ENCODE measurements around the gene PPP1R12A. TPM values are rescaled to one million over a fixed set of nuclear protein-coding genes. Genes with fewer than 3 reads are reported as not detected.

The PPP1R12A gene
- total RNA-seq, 2 experiments from 2014 or later: 65.6 to 76.4 TPM

- Histone ChIP-seq H3K9me3 (ENCODE audit: control insufficient read depth in 1 of 2, insufficient read depth in 1 of 2, low read length in 2 of 2) (no peaks in the 10 kb centered on the region), H3K27ac (ENCODE audit: low read depth in 1 of 2, low read length in 2 of 2) (no peak overlapping the region), H3K4me3 (ENCODE audit: low read length) (no peak overlapping the region), H3K4me1 (ENCODE audit: insufficient read depth, low read length) (peaks cover 6% of the 10 kb centered on the region), H3K27me3 (ENCODE audit: control insufficient read depth in 1 of 2, insufficient read depth in 2 of 2, low read length in 2 of 2) (no peaks in the 10 kb centered on the region), H3K36me3 (ENCODE audit: insufficient read depth, low read length) (peaks cover 28% of the 10 kb centered on the region)
- CTCF ChIA-PET: no interaction called here
- Mint-ChIP-seq H3K27me3 (no peaks in the 10 kb centered on the region), H3K4me3 (no peak overlapping the region), H3K4me1 (ENCODE audit: low read depth) (peaks cover 64% of the 10 kb centered on the region), H3K36me3 (ENCODE audit: low read depth) (peaks cover 77% of the 10 kb centered on the region), H3K9me3 (no peaks in the 10 kb centered on the region), H3K27ac (no peak overlapping the region)
- TF ChIP-seq CTCF (IDR thresholded peaks at IDR 0.05): no peak
- DNase-seq: no peak
- no peak for ATAC-seq (ENCODE audit: poor library complexity)
- POLR2A ChIA-PET: no interaction called here
- intact Hi-C loops (cut with DNase I, micrococcal nuclease): no loop called here
Measured at GRCh38 chr12:79828924-79829323, 106.0 kb downstream of the PPP1R12A start.

GRCh38 chr12:79827484-79827883 is 107.4 kb downstream of the PPP1R12A start:
- Mint-ChIP-seq H3K27ac (no peak overlapping the region), H3K36me3 (ENCODE audit: low read depth) (peaks cover 68% of the 10 kb centered on the region), H3K27me3 (no peaks in the 10 kb centered on the region), H3K9me3 (no peaks in the 10 kb centered on the region), H3K4me3 (no peak overlapping the region), H3K4me1 (ENCODE audit: low read depth) (peaks cover 50% of the 10 kb centered on the region)
- Histone ChIP-seq H3K27ac (ENCODE audit: low read depth in 1 of 2, low read length in 2 of 2) (no peak overlapping the region), H3K9me3 (ENCODE audit: control insufficient read depth in 1 of 2, insufficient read depth in 1 of 2, low read length in 2 of 2) (no peaks in the 10 kb centered on the region), H3K27me3 (ENCODE audit: control insufficient read depth in 1 of 2, insufficient read depth in 2 of 2, low read length in 2 of 2) (no peaks in the 10 kb centered on the region), H3K36me3 (ENCODE audit: insufficient read depth, low read length) (peaks cover 28% of the 10 kb centered on the region), H3K4me3 (ENCODE audit: low read length) (no peak overlapping the region), H3K4me1 (ENCODE audit: insufficient read depth, low read length) (peaks cover 4% of the 10 kb centered on the region)
- DNase-seq (no peak), ATAC-seq (ENCODE audit: poor library complexity) (no peak)
- CTCF ChIA-PET: no interaction called here
- no peak for TF ChIP-seq CTCF (IDR thresholded peaks at IDR 0.05)
- intact Hi-C loops (cut with DNase I, micrococcal nuclease): no loop called here
- POLR2A ChIA-PET: no interaction called here

- H3K27ac Mint-ChIP-seq: no peak overlapping the region
- no peak overlapping the region for H3K4me3 Mint-ChIP-seq
- intact Hi-C loops (cut with DNase I, micrococcal nuclease): no loop called here
Measured at GRCh38 chr12:79826267-79827128, 108.4 kb downstream of the PPP1R12A start.

More at GRCh38 chr12:79826267-79827128, 108.4 kb downstream of the PPP1R12A start:
- Histone ChIP-seq H3K4me3 (ENCODE audit: low read length) (no peak overlapping the region), H3K27ac (ENCODE audit: low read depth in 1 of 2, low read length in 2 of 2) (no peak overlapping the region), H3K4me1 (ENCODE audit: insufficient read depth, low read length) (peaks cover 4% of the 10 kb centered on the region), H3K36me3 (ENCODE audit: insufficient read depth, low read length) (peaks cover 32% of the 10 kb centered on the region), H3K27me3 (ENCODE audit: control insufficient read depth in 1 of 2, insufficient read depth in 2 of 2, low read length in 2 of 2) (no peaks in the 10 kb centered on the region), H3K9me3 (ENCODE audit: control insufficient read depth in 1 of 2, insufficient read depth in 1 of 2, low read length in 2 of 2) (no peaks in the 10 kb centered on the region)
- no peak for ATAC-seq (ENCODE audit: poor library complexity)
- Mint-ChIP-seq H3K4me1 (ENCODE audit: low read depth) (peaks cover 41% of the 10 kb centered on the region), H3K9me3 (no peaks in the 10 kb centered on the region), H3K27me3 (no peaks in the 10 kb centered on the region), H3K36me3 (ENCODE audit: low read depth) (peaks cover 70% of the 10 kb centered on the region)
- TF ChIP-seq CTCF (IDR thresholded peaks at IDR 0.05): no peak
- ChIA-PET POLR2A (no interaction called here), CTCF (interaction anchor here (0.8 kb wide), 1 partner anchor 10 kb away, joined by 4 read pairs; no protein-coding TSS in a partner anchor)
- DNase-seq: no peak

Data from CD4-positive, alpha-beta T cell (primary cell).